Esophagus squamous epithelium (tissue), 4 donors: Measurements from ENCODE around the gene MYO9A.

Experiments used
- CTCF ChIP-seq, 6 experiments: fragments of 450-650 bp in 4 of 6; fragments of 200-600 bp in 2 of 6; sonication (generic) in 2 of 6; IDR thresholded peaks; one replicate each; pipeline ENCODE4 v1.5.1; 2016 to 2019; ENCODE audit warnings: antibody characterized with exemption in 6 of 6, mild to moderate bottlenecking in 4 of 6, moderate library complexity in 4 of 6
- POLR2A ChIP-seq, 4 donors: fragments of 450-650 bp; IDR thresholded peaks; one replicate each; pipeline ENCODE4 v1.6.1; 2017; ENCODE audit warnings: antibody characterized with exemption in 4 of 4, mild to moderate bottlenecking in 4 of 4, moderate library complexity in 3 of 4

GRCh38 chr15:72162569-72162968 lies 44.6 kb upstream of the MYO9A start:
- no peak for TF ChIP-seq CTCF (IDR thresholded peaks at IDR 0.05)
- no peak for TF ChIP-seq POLR2A (IDR thresholded peaks at IDR 0.05)
